Endodermal cell (in vitro differentiated cells): Measurements from ENCODE around the gene DAP. TPM values are rescaled to one million over a fixed set of nuclear protein-coding genes. Genes with fewer than 3 reads are reported as not detected.

Experiments used
- DNase-seq: peaks from one replicate; pipeline ENCODE4 v3.0.0-alpha.2; 2017
- H3K27ac ChIP-seq: 2 replicates; pipeline ENCODE4 v1.5.1; 2013; ENCODE audit warnings: mild to moderate bottlenecking, low read depth, low read length, moderate library complexity
- H3K27me3 ChIP-seq: 2 replicates; pipeline ENCODE4 v1.6.1; 2013; ENCODE audit warnings: mild to moderate bottlenecking, low read length, moderate library complexity; ENCODE audit not compliant: insufficient read depth, control insufficient read depth, poor library complexity, severe bottlenecking
- H3K36me3 ChIP-seq: 2 replicates; pipeline ENCODE4 v1.7.0; 2013; ENCODE audit warnings: mild to moderate bottlenecking, low read length, moderate library complexity; ENCODE audit not compliant: control insufficient read depth, insufficient read depth
- H3K4me1 ChIP-seq: one replicate; pipeline ENCODE4 v1.7.0; 2013; ENCODE audit warnings: low read length; ENCODE audit not compliant: control insufficient read depth, insufficient read depth
- H3K4me3 ChIP-seq: 2 replicates; pipeline ENCODE4 v1.5.1; 2013; ENCODE audit warnings: mild to moderate bottlenecking, low read length, moderate library complexity
- H3K9ac ChIP-seq: 2 replicates; pipeline ENCODE4 v1.6.1; 2013; ENCODE audit warnings: mild to moderate bottlenecking, low read length, moderate library complexity; ENCODE audit not compliant: poor library complexity, severe bottlenecking; ENCODE audit errors: extremely low read depth
- H3K9me3 ChIP-seq: 2 replicates; pipeline ENCODE4 v1.6.1; 2013; ENCODE audit warnings: mild to moderate bottlenecking, low read length, moderate library complexity; ENCODE audit not compliant: control insufficient read depth
- H3K27ac Mint-ChIP-seq: 2 replicates; pipeline ENCODE4 v1.8.0; 2020; ENCODE audit warnings: mixed read lengths
- H3K27me3 Mint-ChIP-seq: 2 replicates; pipeline ENCODE4 v1.8.0; 2021; ENCODE audit warnings: mild to moderate bottlenecking, mixed read lengths; ENCODE audit not compliant: insufficient read depth
- H3K36me3 Mint-ChIP-seq: 2 replicates; pipeline ENCODE4 v1.8.0; 2020; ENCODE audit warnings: low read depth, mixed read lengths
- H3K4me1 Mint-ChIP-seq: 2 replicates; pipeline ENCODE4 v1.8.0; 2020; ENCODE audit warnings: mixed read lengths
- H3K4me3 Mint-ChIP-seq: 2 replicates; pipeline ENCODE4 v1.8.0; 2020; ENCODE audit warnings: mild to moderate bottlenecking, moderate library complexity, mixed read lengths
- H3K9me3 Mint-ChIP-seq: 2 replicates; pipeline ENCODE4 v1.8.0; 2020; ENCODE audit warnings: mild to moderate bottlenecking, mixed read lengths
- WGBS, 2 experiments: methylation state at CpG; one replicate each; pipeline versions ENCODE4 v1.1.5 to v1.1.7; 2013; ENCODE audit warnings: missing lambda C conversion rate in 2 of 2, mixed read lengths in 1 of 2; ENCODE audit not compliant: insufficient coverage in 1 of 2, insufficient read length in 1 of 2; 5-methylcytosine and 5-hydroxymethylcytosine counted together
- total RNA-seq, 2 donors: library from RNA; stranded (reverse); fragmentation: NEBNext Ultra II Directional in 1 of 2; extraction: Animal tissue kit (Norgen Biotek cat#: 25700) in 1 of 2; gene quantifications; 2 replicates in 1 of 2; 3 replicates in 1 of 2; pipeline ENCODE4 v1.2.1, GENCODE V29; 2021
- TF ChIP-seq, protein P1 (sequence below): fragments of 200-600 bp; sonication (generic); conservative IDR thresholded peaks from 2 replicates; pipeline ENCODE4 v1.5.0; 2021; ENCODE audit warnings: antibody characterized with exemption, mild to moderate bottlenecking

Gene DAP
- total RNA-seq, 2 donors from 2014 or later = 77.7 to 106 TPM

- H3K27me3 Mint-ChIP-seq = peaks cover 3% of the 10 kb centered on the region
- H3K4me3 Mint-ChIP-seq = no peak overlapping the region
- DNase-seq = no peak
- no peak overlapping the region for H3K27ac Mint-ChIP-seq
- Histone ChIP-seq H3K4me1 (no peaks in the 10 kb centered on the region), H3K9ac (no peak overlapping the region), H3K4me3 (no peak overlapping the region), H3K27ac (no peak overlapping the region), H3K9me3 (peaks cover 7% of the 10 kb centered on the region), H3K36me3 (peaks cover 51% of the 10 kb centered on the region), H3K27me3 (no peaks in the 10 kb centered on the region)
- WGBS, 2 experiments = 76 to 94% methylated on average over 2 of the region's 2 CpGs
- no peaks in the 10 kb centered on the region for H3K4me1 Mint-ChIP-seq
- peaks cover 6% of the 10 kb centered on the region for H3K9me3 Mint-ChIP-seq
- H3K36me3 Mint-ChIP-seq = peaks cover 34% of the 10 kb centered on the region
- TF ChIP-seq, protein P1, sequence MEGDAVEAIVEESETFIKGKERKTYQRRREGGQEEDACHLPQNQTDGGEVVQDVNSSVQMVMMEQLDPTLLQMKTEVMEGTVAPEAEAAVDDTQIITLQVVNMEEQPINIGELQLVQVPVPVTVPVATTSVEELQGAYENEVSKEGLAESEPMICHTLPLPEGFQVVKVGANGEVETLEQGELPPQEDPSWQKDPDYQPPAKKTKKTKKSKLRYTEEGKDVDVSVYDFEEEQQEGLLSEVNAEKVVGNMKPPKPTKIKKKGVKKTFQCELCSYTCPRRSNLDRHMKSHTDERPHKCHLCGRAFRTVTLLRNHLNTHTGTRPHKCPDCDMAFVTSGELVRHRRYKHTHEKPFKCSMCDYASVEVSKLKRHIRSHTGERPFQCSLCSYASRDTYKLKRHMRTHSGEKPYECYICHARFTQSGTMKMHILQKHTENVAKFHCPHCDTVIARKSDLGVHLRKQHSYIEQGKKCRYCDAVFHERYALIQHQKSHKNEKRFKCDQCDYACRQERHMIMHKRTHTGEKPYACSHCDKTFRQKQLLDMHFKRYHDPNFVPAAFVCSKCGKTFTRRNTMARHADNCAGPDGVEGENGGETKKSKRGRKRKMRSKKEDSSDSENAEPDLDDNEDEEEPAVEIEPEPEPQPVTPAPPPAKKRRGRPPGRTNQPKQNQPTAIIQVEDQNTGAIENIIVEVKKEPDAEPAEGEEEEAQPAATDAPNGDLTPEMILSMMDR = no peak
Measured at GRCh38 chr5:10678244-10678643, 82.8 kb downstream of the DAP start.

DNA sequence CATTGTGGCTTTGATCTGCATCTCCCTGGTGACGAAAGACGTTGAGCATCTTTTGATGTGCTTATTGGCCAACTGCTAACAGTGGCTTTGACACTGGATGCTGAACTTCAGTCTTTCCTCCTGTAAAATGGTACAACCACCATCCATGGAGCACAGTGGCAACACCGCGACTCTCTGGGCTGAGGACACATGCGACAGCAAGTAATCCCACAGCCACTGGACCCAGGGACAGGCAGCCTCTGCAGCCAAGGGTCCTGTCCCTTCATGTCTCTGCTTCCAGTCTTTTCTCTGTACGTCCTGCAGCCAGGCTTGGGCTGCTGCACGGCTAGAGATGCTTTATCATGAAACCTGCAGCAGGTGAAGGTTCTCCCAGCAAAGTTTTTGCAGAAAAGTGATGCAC lies 83.5 kb downstream of the DAP start:
- 92 to 100% methylated on average over 6 to 7 of the region's 7 CpGs for WGBS, 2 experiments
- no peak overlapping the region for H3K4me3 Mint-ChIP-seq
- H3K9me3 ChIP-seq = peaks cover 7% of the 10 kb centered on the region
- H3K4me3 ChIP-seq = no peak overlapping the region
- H3K27me3 Mint-ChIP-seq = peaks cover 3% of the 10 kb centered on the region
- no peaks in the 10 kb centered on the region for H3K4me1 ChIP-seq
- H3K27ac Mint-ChIP-seq = no peak overlapping the region
- H3K27ac ChIP-seq = no peak overlapping the region
- TF ChIP-seq, protein P1 = no peak
- DNase-seq = no peak
- no peaks in the 10 kb centered on the region for H3K4me1 Mint-ChIP-seq
- peaks cover 6% of the 10 kb centered on the region for H3K9me3 Mint-ChIP-seq
- H3K9ac ChIP-seq = no peak overlapping the region
- peaks cover 32% of the 10 kb centered on the region for H3K36me3 Mint-ChIP-seq
- H3K36me3 ChIP-seq = peaks cover 51% of the 10 kb centered on the region
- no peaks in the 10 kb centered on the region for H3K27me3 ChIP-seq

GRCh38 chr5:10676946-10677345 lies 84.1 kb downstream of the DAP start:
- Mint-ChIP-seq H3K36me3 (peaks cover 32% of the 10 kb centered on the region), H3K4me1 (no peaks in the 10 kb centered on the region), H3K27me3 (peaks cover 3% of the 10 kb centered on the region), H3K27ac (no peak overlapping the region), H3K4me3 (no peak overlapping the region), H3K9me3 (peaks cover 6% of the 10 kb centered on the region)
- Histone ChIP-seq H3K9ac (no peak overlapping the region), H3K27ac (no peak overlapping the region), H3K27me3 (no peaks in the 10 kb centered on the region), H3K4me1 (no peaks in the 10 kb centered on the region), H3K4me3 (no peak overlapping the region), H3K36me3 (peaks cover 50% of the 10 kb centered on the region), H3K9me3 (peaks cover 7% of the 10 kb centered on the region)
- 87% methylated on average over 1 of the region's 1 CpG; no CpG with 5 or more reads in 1 of the 2 experiments for WGBS, 2 experiments
- no peak for DNase-seq
- TF ChIP-seq, protein P1 = no peak
